H1 (cell line): ENCODE measurements around the gene HS6ST3. TPM values are rescaled to one million over a fixed set of nuclear protein-coding genes. Genes with fewer than 3 reads are reported as not detected.

Experiments used
- BCL11A ChIP-seq, 2 experiments: IDR thresholded peaks; one replicate each; pipeline ENCODE4 v1.6.1; 2011; ENCODE audit warnings: low read depth in 2 of 2, low read length in 2 of 2, mild to moderate bottlenecking in 2 of 2
- BRCA1 ChIP-seq: IDR thresholded peaks from 2 replicates; pipeline ENCODE4 v1.6.1; 2012; ENCODE audit warnings: low read depth, low read length, improper control_type of control experiment
- CEBPB ChIP-seq: IDR thresholded peaks from 2 replicates; pipeline ENCODE4 v1.6.1; 2012; ENCODE audit warnings: low read depth, low read length
- CREB1 ChIP-seq: IDR thresholded peaks from 2 replicates; pipeline ENCODE4 v1.6.1; 2012; ENCODE audit warnings: inconsistent platforms
- KDM5A ChIP-seq: fragments of 200-600 bp; IDR thresholded peaks from 2 replicates; pipeline ENCODE4 v1.7.1; 2012; ENCODE audit warnings: mild to moderate bottlenecking, low read length, inconsistent platforms, mixed read lengths
- RAD21 ChIP-seq, 2 experiments: IDR thresholded peaks in 1 of 2; conservative IDR thresholded peaks in 1 of 2; 2 replicates each; pipeline ENCODE4 v1.6.1; 2011; ENCODE audit warnings: low read depth in 2 of 2, low read length in 2 of 2, improper control_type of control experiment in 1 of 2, inconsistent platforms in 1 of 2, mild to moderate bottlenecking in 1 of 2, moderate library complexity in 1 of 2
- TEAD4 ChIP-seq: IDR thresholded peaks from 2 replicates; pipeline ENCODE4 v1.6.1; 2012; ENCODE audit warnings: low read depth, low read length, inconsistent platforms, mixed read lengths
- ZNF274 ChIP-seq: IDR thresholded peaks from 2 replicates; pipeline ENCODE4 v1.7.0; 2012; ENCODE audit warnings: low read length, borderline replicate concordance; ENCODE audit errors: extremely low read depth
- polyA plus RNA-seq, 7 experiments: library from polyadenylated mRNA; depleted of rRNA in 3 of 7; stranded (reverse) in 5 of 7; unstranded in 2 of 7; fragments of >200 nt in 5 of 7; fragments of 200-250 nt in 2 of 7; gene quantifications; 1 replicate in 5 of 7; 2 replicates in 1 of 7; 4 replicates in 1 of 7; pipeline versions ENCODE4 v1.2.1 to v1.2.3, GENCODE V29; 2011 to 2013; ENCODE audit warnings: missing spikeins in 2 of 7, mixed read lengths in 2 of 7
- total RNA-seq: library from RNA; stranded (reverse); fragmentation: NEBNext Ultra II Directional; extraction: Animal tissue kit (Norgen Biotek cat#: 25700); gene quantifications from 2 replicates; pipeline ENCODE4 v1.2.1, GENCODE V29; 2021
- TF ChIP-seq, protein P1 (sequence below): IDR thresholded peaks from 2 replicates; pipeline ENCODE4 v1.6.1; 2012; ENCODE audit warnings: inconsistent platforms
- TF ChIP-seq, protein P2 (sequence below), 3 experiments: IDR thresholded peaks; 1 replicate in 2 of 3; 2 replicates in 1 of 3; pipeline versions ENCODE4 v1.5.1 to v1.6.1; 2011; ENCODE audit warnings: low read length in 3 of 3, mild to moderate bottlenecking in 3 of 3, inconsistent platforms in 2 of 3, low read depth in 1 of 3, moderate library complexity in 1 of 3; ENCODE audit not compliant: insufficient read depth in 1 of 3; ENCODE audit errors: control extremely low read depth in 1 of 3

HS6ST3 gene
- total and polyA plus RNA-seq, 2 of the 8 experiments (the other 6 are each of a cell fraction or from before 2014, with no cell fraction given) = 0.45 to 1.2 TPM

DNA sequence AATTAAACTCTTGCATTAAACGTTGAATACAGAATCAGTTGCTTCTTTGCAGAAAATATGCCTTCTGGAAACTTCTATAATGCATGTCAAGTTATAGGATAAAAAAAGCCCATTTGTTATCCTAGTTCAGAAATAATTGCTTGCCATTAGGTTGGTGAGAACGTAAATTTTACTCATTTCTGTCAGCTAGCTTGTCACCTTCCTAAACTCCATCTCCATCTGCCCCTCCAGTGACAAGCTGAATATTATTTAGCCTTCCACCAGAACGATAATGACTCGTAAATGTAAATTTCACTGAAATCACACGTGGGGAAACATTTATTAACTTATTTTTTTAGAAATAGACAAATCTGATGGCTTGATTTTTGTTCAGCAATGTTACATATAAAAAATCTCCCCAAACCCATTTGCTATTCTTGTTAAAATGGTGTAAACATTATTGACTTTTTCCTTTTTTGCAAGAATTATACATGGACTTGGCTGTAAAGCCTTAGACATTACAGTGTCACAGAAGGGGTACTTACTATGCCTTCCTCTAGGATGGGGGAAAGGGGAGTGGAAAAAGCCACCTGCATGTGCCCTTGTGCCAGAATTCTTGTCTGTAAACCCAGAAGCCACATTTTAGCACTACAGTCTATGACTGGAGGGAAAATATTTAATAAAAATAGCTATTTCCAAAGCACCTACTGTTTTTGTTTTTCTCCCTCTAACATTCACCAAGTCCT, 577.5 kb downstream of the HS6ST3 start (continued):
- no peak for TF ChIP-seq ZNF274
- TF ChIP-seq RAD21 (IDR thresholded peaks at IDR 0.05 in 1 of 2, conservative IDR thresholded peaks at IDR 0.05 in 1 of 2; ENCODE audit: low read depth in 2 of 2, low read length in 2 of 2) = no peak
- no peak for TF ChIP-seq TEAD4
- TF ChIP-seq, protein P1, sequence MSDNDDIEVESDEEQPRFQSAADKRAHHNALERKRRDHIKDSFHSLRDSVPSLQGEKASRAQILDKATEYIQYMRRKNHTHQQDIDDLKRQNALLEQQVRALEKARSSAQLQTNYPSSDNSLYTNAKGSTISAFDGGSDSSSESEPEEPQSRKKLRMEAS = no peak
- TF ChIP-seq BRCA1 = no peak
- TF ChIP-seq, protein P2, sequence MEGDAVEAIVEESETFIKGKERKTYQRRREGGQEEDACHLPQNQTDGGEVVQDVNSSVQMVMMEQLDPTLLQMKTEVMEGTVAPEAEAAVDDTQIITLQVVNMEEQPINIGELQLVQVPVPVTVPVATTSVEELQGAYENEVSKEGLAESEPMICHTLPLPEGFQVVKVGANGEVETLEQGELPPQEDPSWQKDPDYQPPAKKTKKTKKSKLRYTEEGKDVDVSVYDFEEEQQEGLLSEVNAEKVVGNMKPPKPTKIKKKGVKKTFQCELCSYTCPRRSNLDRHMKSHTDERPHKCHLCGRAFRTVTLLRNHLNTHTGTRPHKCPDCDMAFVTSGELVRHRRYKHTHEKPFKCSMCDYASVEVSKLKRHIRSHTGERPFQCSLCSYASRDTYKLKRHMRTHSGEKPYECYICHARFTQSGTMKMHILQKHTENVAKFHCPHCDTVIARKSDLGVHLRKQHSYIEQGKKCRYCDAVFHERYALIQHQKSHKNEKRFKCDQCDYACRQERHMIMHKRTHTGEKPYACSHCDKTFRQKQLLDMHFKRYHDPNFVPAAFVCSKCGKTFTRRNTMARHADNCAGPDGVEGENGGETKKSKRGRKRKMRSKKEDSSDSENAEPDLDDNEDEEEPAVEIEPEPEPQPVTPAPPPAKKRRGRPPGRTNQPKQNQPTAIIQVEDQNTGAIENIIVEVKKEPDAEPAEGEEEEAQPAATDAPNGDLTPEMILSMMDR (IDR thresholded peaks at IDR 0.05; ENCODE audit: control extremely low read depth in 1 of 3, insufficient read depth in 1 of 3, low read depth in 1 of 3, low read length in 3 of 3) = no peak
- TF ChIP-seq BCL11A (IDR thresholded peaks at IDR 0.05; ENCODE audit: low read depth in 2 of 2, low read length in 2 of 2) = no peak
- no peak for TF ChIP-seq CREB1
- no peak for TF ChIP-seq KDM5A
- no peak for TF ChIP-seq CEBPB
